ENCODE measurements around the gene ADGRL3.
"Not testable (repeated sequence)": the region's sequence is repeated elsewhere in the genome, so short reads cannot be mapped to it uniquely, and the experiment has no call there.

Gene ADGRL3

GRCh38 chr4:61373901-61374440, 173.8 kb downstream of the ADGRL3 start:
- in situ Hi-C loops (cut with MboI; ENCODE audit: low pct_unique_long_range_greater_than_20kb, low sequenced_read_pairs, unreplicated experiment) = no loop called here
- no peak for TF ChIP-seq CTCF (IDR thresholded peaks at IDR 0.05; ENCODE audit: extremely low read depth, insufficient read depth, missing control alignments)
- DNase-seq (ENCODE audit: low spot score) = no peak

GRCh38 chr4:61374447-61374891, 174.3 kb downstream of the ADGRL3 start:
- no peak for TF ChIP-seq CTCF (IDR thresholded peaks at IDR 0.05; ENCODE audit: extremely low read depth, insufficient read depth, missing control alignments)
- DNase-seq (ENCODE audit: low spot score) = no peak
- in situ Hi-C loops (cut with MboI; ENCODE audit: low pct_unique_long_range_greater_than_20kb, low sequenced_read_pairs, unreplicated experiment) = no loop called here

- TF ChIP-seq CTCF (IDR thresholded peaks at IDR 0.05; ENCODE audit: extremely low read depth, insufficient read depth, missing control alignments) = no peak
- no peak for DNase-seq (ENCODE audit: low spot score)
- in situ Hi-C loops (cut with MboI; ENCODE audit: low pct_unique_long_range_greater_than_20kb, low sequenced_read_pairs, unreplicated experiment) = no loop called here
Measured at GRCh38 chr4:61375301-61375700, 175.2 kb downstream of the ADGRL3 start.

- TF ChIP-seq CTCF (IDR thresholded peaks at IDR 0.05; ENCODE audit: extremely low read depth, insufficient read depth, missing control alignments) = no peak
- DNase-seq (ENCODE audit: low spot score) = no peak
- in situ Hi-C loops (cut with MboI; ENCODE audit: low pct_unique_long_range_greater_than_20kb, low sequenced_read_pairs, unreplicated experiment) = no loop called here
Measured at GRCh38 chr4:61376301-61376700, 176.2 kb downstream of the ADGRL3 start.

GRCh38 chr4:61379406-61379805, 179.3 kb downstream of the ADGRL3 start:
- in situ Hi-C loops (cut with MboI; ENCODE audit: low pct_unique_long_range_greater_than_20kb, low sequenced_read_pairs, unreplicated experiment) = no loop called here
- no peak for TF ChIP-seq CTCF (IDR thresholded peaks at IDR 0.05; ENCODE audit: extremely low read depth, insufficient read depth, missing control alignments)
- DNase-seq (ENCODE audit: low spot score) = no peak

- in situ Hi-C loops (cut with MboI; ENCODE audit: low pct_unique_long_range_greater_than_20kb, low sequenced_read_pairs, unreplicated experiment) = no loop called here
- TF ChIP-seq CTCF (IDR thresholded peaks at IDR 0.05; ENCODE audit: extremely low read depth, insufficient read depth, missing control alignments) = no peak
- no peak for DNase-seq (ENCODE audit: low spot score)
Measured at GRCh38 chr4:61380865-61381264, 180.7 kb downstream of the ADGRL3 start.

- TF ChIP-seq CTCF (IDR thresholded peaks at IDR 0.05; ENCODE audit: extremely low read depth, insufficient read depth, missing control alignments) = no peak
- no peak for DNase-seq (ENCODE audit: low spot score)
- in situ Hi-C loops (cut with MboI; ENCODE audit: low pct_unique_long_range_greater_than_20kb, low sequenced_read_pairs, unreplicated experiment) = no loop called here
Measured at GRCh38 chr4:61385256-61385655, 185.1 kb downstream of the ADGRL3 start.

- DNase-seq (ENCODE audit: low spot score); in situ Hi-C loops (cut with MboI; ENCODE audit: low pct_unique_long_range_greater_than_20kb, low sequenced_read_pairs, unreplicated experiment): not testable (repeated sequence)
Measured at GRCh38 chr4:61387372-61387771, 187.2 kb downstream of the ADGRL3 start.
